ENCODE measurements around the gene VCAN.

VCAN gene

DNA sequence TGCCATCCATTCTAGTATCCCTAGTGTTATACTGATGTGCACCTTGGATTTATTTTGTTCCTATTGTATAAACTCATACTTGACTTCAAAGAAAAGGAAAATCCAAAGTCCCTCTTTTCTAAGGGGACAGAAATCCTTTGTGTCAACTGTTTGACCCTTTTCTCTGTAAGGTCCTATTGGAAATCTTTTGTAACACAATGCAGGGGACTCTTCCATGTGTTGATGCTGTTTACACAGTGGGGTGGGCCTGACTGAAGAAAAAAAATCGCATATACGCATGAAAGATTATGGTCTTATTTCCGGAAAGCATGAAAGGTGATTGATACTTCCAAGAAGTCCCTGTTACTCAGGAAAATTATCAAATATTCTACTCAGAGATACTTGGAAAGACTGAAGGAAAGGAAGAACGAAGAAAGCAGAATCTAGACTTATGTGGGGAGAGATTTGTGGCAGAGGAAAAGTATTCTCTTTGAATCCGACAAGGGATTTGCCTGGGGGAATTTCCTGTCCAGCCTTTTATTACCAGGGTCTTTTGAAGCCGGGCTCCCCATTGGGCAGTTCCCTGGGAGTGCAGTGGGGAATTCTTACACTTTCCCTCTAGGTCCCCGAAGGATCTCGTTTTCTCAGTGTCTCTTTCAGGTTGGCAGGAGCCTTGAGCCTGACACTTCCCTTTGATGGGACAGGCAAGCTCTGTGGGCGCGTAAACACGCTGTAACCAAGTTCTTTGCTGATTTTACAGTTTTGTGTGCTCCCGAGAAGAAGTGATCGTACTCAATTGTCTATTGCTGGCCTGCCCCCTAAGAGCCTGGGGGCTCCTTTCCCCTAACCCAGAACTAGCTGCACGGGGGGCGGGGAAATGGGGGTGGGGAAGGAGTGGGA is 779 bp upstream of the VCAN start:
- no peak for DNase-seq

DNA sequence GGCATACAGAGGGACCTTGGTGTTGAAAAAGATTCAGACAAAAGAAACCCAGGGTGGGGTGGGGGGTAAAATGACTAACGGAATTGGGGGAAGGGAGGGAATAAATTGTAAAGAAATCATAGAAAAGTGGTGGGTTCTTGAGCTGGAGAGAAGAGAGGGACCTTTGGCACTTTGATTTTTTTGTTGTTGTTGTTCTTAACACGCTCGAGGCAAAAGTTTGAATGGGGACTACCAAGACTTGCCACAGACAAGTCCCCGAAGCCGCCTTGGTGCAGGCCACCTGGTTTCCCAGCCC is 616 bp downstream of the VCAN start:
- DNase-seq, result no peak

DNA sequence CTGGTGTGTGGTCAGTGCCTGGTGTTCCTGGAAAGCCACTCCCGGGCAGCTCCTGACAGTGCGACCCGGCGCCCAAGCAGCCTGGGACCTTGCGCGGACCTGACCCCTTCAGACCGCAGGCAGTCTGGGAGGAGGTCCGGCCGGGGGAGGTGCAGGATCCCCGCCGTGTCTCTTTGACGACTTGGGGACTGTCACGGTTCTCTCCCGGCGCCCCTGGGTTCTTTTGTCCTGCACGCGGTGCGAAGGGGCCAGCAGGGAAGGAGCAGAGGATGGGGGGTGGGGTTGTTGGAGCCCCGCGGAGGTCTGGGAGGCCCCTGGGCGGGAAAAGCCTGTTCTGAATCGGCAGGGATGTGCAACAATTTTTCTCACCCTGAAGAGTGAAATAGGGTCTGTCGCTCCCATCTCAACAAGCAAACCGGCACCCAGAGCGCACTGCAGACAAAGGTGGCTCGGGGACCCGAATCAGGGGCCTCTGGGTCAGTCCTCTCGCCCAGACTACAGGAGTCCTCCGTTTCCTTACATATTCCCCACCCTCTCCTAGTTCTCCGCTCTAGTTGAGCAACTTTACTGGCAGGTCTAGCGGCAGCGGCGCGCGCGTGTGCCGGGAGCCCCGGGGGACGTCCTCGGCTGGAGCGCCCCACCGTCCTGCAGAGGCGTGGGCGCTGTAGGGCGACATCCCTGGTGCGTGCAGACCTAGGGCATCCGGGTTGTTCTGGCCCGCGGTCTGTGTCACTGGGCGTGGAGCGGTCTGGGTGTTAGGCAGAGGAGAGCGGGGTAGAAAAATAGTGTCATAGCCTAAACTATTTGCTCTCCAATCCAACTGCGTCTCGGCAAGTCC is 1.2 kb downstream of the VCAN start:
- peak; percentile 82 for DNase-seq

DNA sequence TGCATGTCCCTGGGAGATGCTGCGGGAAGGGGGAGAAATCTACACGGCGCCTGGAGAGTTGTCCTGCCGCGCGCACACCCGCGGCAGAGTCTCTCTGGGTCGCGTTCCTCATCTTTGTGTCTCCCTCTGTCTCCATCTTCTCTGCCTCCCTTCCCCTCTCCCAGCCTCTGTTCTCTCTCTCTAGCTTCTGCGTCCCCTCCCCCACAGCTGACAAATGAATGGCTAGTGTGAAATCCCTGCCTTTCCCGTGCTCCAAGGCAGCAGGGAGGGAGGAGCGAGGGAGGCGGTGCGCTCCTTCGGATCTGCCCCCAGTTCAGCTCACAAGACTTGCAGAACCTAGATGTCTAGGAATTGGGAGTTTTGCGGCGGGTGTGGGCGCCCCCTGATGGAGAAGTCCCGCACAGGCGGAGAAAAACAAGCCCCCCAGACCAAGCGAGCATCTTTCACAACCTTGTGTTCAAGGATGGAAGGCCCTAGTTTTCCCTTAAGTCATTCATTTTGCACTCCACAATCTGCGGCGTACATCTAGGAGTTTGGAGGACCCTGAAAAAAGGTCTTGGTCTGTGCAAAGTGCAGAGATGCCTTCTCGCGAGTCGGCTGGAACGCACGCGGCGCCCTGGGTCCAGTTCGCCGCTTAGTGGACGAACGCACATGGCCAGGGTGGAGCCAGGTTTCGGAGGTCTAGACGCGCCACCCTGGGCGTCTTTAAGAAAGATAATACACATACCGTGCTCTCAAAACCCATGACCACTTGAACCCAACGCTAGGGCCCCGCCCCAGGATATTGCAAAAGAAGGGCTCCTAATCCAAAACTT is 2.0 kb downstream of the VCAN start:
- peak; percentile 99 for DNase-seq

- DNase-seq, result peak; percentile 99
Measured at GRCh38 chr5:83474161-83474796, 2.7 kb downstream of the VCAN start.

DNA sequence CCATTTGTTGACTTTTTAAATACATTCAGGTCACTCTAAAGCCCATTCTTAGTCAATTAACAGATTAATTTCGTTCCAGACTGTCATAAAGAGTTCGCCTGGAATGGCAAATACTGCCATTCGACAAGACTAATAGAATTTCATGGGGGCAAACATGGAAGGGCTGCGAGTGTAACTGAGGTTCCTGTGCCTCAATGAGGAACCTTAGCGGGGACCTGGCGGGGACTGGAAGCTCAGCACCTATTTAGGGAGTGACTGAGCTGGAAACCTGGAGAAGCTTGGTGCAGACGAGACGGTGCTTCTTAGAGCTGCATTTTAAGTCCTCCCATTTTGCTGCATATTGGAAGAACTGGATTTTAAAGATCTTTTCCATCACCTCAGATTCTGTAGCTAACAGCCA is 3.4 kb downstream of the VCAN start:
- DNase-seq, result no peak

GRCh38 chr5:83475391-83475863 is 3.9 kb downstream of the VCAN start:
- no peak for DNase-seq

- no peak for DNase-seq
Measured at GRCh38 chr5:83475935-83476814, 4.6 kb downstream of the VCAN start.

DNA sequence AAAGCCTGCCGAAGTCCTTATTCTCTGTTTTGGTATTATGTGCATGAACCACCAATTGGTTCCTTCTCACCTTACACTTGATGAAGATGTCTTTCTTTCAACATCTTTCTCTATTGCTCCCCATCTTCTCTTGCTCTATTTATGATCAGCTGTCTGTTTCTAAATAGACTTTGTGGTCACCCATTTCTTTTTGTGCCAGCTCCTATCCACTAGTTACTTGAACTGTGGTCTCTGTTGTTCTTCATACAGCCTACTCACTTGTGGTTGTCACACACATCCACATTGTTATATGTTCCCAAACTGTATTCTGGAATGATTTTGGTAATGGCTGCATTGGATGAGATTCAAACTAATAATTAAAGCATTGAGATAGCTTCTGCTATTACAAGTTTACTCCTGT is 11.4 kb downstream of the VCAN start:
- no peak for DNase-seq

DNA sequence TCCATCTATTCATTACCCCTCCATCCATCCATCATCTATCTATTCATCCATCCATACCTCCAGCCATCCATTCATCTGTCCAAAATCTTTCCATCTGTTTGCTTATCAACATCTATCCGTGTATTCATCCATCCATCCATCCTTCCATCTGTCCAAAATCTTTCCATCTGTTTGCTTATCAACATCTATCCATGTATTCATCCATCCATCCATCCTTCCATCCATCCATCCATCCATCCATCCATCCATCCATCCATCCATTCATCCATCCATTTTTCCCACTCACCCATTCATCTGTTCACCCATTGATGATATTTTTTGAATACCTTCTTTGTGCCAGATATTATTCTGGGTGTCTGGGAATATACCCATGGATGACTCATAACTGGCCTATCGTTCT is 12.8 kb downstream of the VCAN start:
- no peak for DNase-seq

- no peak for DNase-seq
Measured at GRCh38 chr5:83485842-83486241, 14.3 kb downstream of the VCAN start.

GRCh38 chr5:83487155-83487554 is 15.6 kb downstream of the VCAN start:
- DNase-seq, result no peak

GRCh38 chr5:83488271-83488670 is 16.7 kb downstream of the VCAN start:
- DNase-seq, result no peak

DNA sequence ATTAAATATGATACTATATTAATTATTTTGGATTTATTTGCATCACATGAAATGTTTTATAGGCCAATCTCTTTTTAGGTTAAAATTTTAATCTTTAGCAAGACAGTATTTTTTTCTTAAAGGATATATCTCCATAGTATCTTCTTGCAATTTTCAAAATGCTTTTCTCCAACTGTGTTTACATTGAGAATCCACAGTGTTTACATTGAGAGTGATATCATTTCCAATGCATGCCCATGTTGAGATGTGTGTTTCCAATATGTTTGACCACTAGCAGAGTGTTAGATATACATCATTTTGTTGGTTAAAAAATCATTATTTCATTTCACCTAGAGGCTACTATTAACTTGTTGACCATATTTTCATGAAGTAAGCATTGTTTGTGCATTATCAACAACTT is 17.3 kb downstream of the VCAN start:
- DNase-seq, result no peak

DNA sequence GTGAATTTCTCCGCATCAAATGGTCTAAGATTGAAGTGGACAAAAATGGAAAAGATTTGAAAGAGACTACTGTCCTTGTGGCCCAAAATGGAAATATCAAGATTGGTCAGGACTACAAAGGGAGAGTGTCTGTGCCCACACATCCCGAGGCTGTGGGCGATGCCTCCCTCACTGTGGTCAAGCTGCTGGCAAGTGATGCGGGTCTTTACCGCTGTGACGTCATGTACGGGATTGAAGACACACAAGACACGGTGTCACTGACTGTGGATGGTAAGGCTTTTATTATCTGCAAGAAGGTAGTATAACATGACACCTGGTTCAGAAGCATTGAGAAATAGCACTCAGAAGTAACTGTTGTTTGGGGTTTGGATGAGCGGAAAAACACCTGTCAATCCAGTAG is 18.7 kb downstream of the VCAN start:
- DNase-seq, result no peak

GRCh38 chr5:83492331-83492730 is 20.8 kb downstream of the VCAN start:
- no peak for DNase-seq

DNA sequence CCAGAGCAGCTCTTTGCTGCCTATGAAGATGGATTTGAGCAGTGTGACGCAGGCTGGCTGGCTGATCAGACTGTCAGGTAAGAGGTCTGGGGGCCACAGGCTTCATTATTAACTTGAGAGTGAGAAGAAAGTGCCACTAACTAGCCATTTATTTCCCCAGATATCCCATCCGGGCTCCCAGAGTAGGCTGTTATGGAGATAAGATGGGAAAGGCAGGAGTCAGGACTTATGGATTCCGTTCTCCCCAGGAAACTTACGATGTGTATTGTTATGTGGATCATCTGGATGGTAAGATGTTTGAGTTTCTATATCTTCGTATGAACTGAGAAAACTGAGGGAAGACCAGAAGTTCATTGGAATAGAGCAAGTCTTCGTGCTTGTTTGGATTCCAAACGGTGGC is 22.1 kb downstream of the VCAN start:
- DNase-seq, result no peak

GRCh38 chr5:83494087-83494620 is 22.6 kb downstream of the VCAN start:
- no peak for DNase-seq

GRCh38 chr5:83494666-83495065 is 23.1 kb downstream of the VCAN start:
- no peak for DNase-seq

GRCh38 chr5:83496626-83497025 is 25.1 kb downstream of the VCAN start:
- no peak for DNase-seq

- DNase-seq, result no peak
Measured at GRCh38 chr5:83498585-83498984, 27.0 kb downstream of the VCAN start.

GRCh38 chr5:83503662-83504061 is 32.1 kb downstream of the VCAN start:
- DNase-seq, result no peak
